Skeletal muscle tissue (tissue), 4 donors: ENCODE measurements around the gene LRRFIP1. TPM values are rescaled to one million over a fixed set of nuclear protein-coding genes. Genes with fewer than 3 reads are reported as not detected.

Source experiments
- H3K27ac ChIP-seq: one replicate; pipeline ENCODE4 v1.7.0; 2013; ENCODE audit warnings: mild to moderate bottlenecking, low read depth, low read length, inconsistent platforms
- H3K27me3 ChIP-seq, 3 donors: one replicate each; pipeline ENCODE4 v1.7.0; 2013; ENCODE audit warnings: low read length in 3 of 3; ENCODE audit not compliant: control insufficient read depth in 3 of 3, insufficient read depth in 3 of 3
- H3K36me3 ChIP-seq, 3 donors: one replicate each; pipeline ENCODE4 v1.7.0; 2013; ENCODE audit warnings: low read length in 3 of 3; ENCODE audit not compliant: control insufficient read depth in 3 of 3, insufficient read depth in 3 of 3
- H3K4me1 ChIP-seq, 3 donors: one replicate each; pipeline ENCODE4 v1.7.0; 2013; ENCODE audit warnings: low read length in 3 of 3, mild to moderate bottlenecking in 3 of 3; ENCODE audit not compliant: control insufficient read depth in 3 of 3, insufficient read depth in 3 of 3
- H3K4me3 ChIP-seq, 3 donors: one replicate each; pipeline ENCODE4 v1.7.0; 2013; ENCODE audit warnings: low read length in 3 of 3
- H3K9ac ChIP-seq, 3 donors: one replicate each; pipeline ENCODE4 v1.7.0; 2013; ENCODE audit warnings: low read length in 3 of 3, mild to moderate bottlenecking in 3 of 3, moderate library complexity in 2 of 3, low read depth in 1 of 3
- H3K9me3 ChIP-seq, 3 donors: one replicate each; pipeline ENCODE4 v1.7.0; 2013; ENCODE audit warnings: low read length in 3 of 3; ENCODE audit not compliant: control insufficient read depth in 3 of 3
- total RNA-seq: library from RNA; depleted of rRNA; stranded (reverse); fragments of >200 nt; gene quantifications from one replicate; pipeline ENCODE4 v1.2.3, GENCODE V29; 2014
- donor health status: Osteomylitis.

The LRRFIP1 gene
- total RNA-seq, 1 donor from 2014 or later = 65.8 TPM

GRCh38 chr2:237639052-237639835 lies 11.9 kb downstream of the LRRFIP1 start:
- peak overlapping the region; percentile 87 for H3K27ac ChIP-seq
- peaks cover 66 to 74% (median 66%) of the 10 kb centered on the region in 3 donors for H3K4me1 ChIP-seq
- no peaks in the 10 kb centered on the region for H3K27me3 ChIP-seq

GRCh38 chr2:237639836-237640220 lies 12.4 kb downstream of the LRRFIP1 start:
- peak overlapping the region; percentile 59 to 81 (median 69) for H3K9ac ChIP-seq
- no peaks in the 10 kb centered on the region for H3K27me3 ChIP-seq
- H3K4me1 ChIP-seq = peaks cover 70 to 79% (median 72%) of the 10 kb centered on the region in 3 donors
- peak overlapping the region; percentile 87 for H3K27ac ChIP-seq
- H3K9me3 ChIP-seq = no peaks in the 10 kb centered on the region
- H3K36me3 ChIP-seq = peaks cover 0 to 3% (median 0%) of the 10 kb centered on the region in 3 donors
- peak overlapping the region in 2 of 3 donors; percentile 47 to 60 for H3K4me3 ChIP-seq

More at GRCh38 chr2:237639052-237639835, 11.9 kb downstream of the LRRFIP1 start:
- Histone ChIP-seq H3K9me3 (no peaks in the 10 kb centered on the region), H3K4me3 (peak overlapping the region; percentile 46 to 60 (median 47)), H3K36me3 (no peaks in the 10 kb centered on the region), H3K9ac (peak overlapping the region; percentile 47 to 81 (median 69))

- Histone ChIP-seq H3K36me3 (peaks cover 3 to 5% (median 4%) of the 10 kb centered on the region in 3 donors), H3K4me3 (peak overlapping the region in 2 of 3 donors; percentile 47 to 60), H3K9ac (peak overlapping the region; percentile 59 to 81 (median 69)), H3K9me3 (no peaks in the 10 kb centered on the region), H3K27ac (peak overlapping the region; percentile 87), H3K4me1 (peaks cover 74 to 86% (median 77%) of the 10 kb centered on the region in 3 donors), H3K27me3 (no peaks in the 10 kb centered on the region)
Observed at GRCh38 chr2:237640493-237640998, 13.2 kb downstream of the LRRFIP1 start.

GRCh38 chr2:237642038-237642734 lies 14.8 kb downstream of the LRRFIP1 start:
- peaks cover 71 to 87% (median 75%) of the 10 kb centered on the region in 3 donors for H3K4me1 ChIP-seq
- no peak overlapping the region for H3K4me3 ChIP-seq
- H3K9ac ChIP-seq = peak overlapping the region in 1 of 3 donors; percentile 58
- H3K27me3 ChIP-seq = no peaks in the 10 kb centered on the region
- no peaks in the 10 kb centered on the region for H3K9me3 ChIP-seq
- H3K36me3 ChIP-seq = peaks cover 3 to 5% (median 4%) of the 10 kb centered on the region in 3 donors
- peak overlapping the region; percentile 87 for H3K27ac ChIP-seq

GRCh38 chr2:237643066-237643465 lies 15.7 kb downstream of the LRRFIP1 start:
- Histone ChIP-seq H3K27me3 (no peaks in the 10 kb centered on the region), H3K4me3 (no peak overlapping the region), H3K36me3 (peaks cover 3 to 5% (median 4%) of the 10 kb centered on the region in 3 donors), H3K9me3 (no peaks in the 10 kb centered on the region), H3K9ac (peak overlapping the region in 1 of 3 donors; percentile 46), H3K27ac (peak overlapping the region; percentile 89), H3K4me1 (peaks cover 69 to 88% (median 77%) of the 10 kb centered on the region in 3 donors)

GRCh38 chr2:237643582-237644380 lies 16.4 kb downstream of the LRRFIP1 start:
- Histone ChIP-seq H3K4me1 (peaks cover 65 to 88% (median 77%) of the 10 kb centered on the region in 3 donors), H3K9me3 (no peaks in the 10 kb centered on the region), H3K9ac (peak overlapping the region; percentile 35 to 71 (median 51)), H3K27me3 (no peaks in the 10 kb centered on the region), H3K4me3 (peak overlapping the region in 2 of 3 donors; percentile 15 to 17), H3K36me3 (peaks cover 3 to 6% (median 4%) of the 10 kb centered on the region in 3 donors), H3K27ac (peak overlapping the region; percentile 89)

GRCh38 chr2:237644381-237644703 lies 17.0 kb downstream of the LRRFIP1 start:
- no peaks in the 10 kb centered on the region for H3K9me3 ChIP-seq
- peaks cover 3 to 6% (median 4%) of the 10 kb centered on the region in 3 donors for H3K36me3 ChIP-seq
- H3K27me3 ChIP-seq = no peaks in the 10 kb centered on the region
- peaks cover 61 to 87% (median 75%) of the 10 kb centered on the region in 3 donors for H3K4me1 ChIP-seq
- peak overlapping the region; percentile 35 to 71 (median 69) for H3K9ac ChIP-seq
- H3K4me3 ChIP-seq = peak overlapping the region in 1 of 3 donors; percentile 14
- H3K27ac ChIP-seq = peak overlapping the region; percentile 89

GRCh38 chr2:237645261-237645660 lies 17.9 kb downstream of the LRRFIP1 start:
- Histone ChIP-seq H3K9me3 (no peaks in the 10 kb centered on the region), H3K27ac (peak overlapping the region; percentile 89)

More at GRCh38 chr2:237645261-237645660, 17.9 kb downstream of the LRRFIP1 start:
- Histone ChIP-seq H3K36me3 (peaks cover 3 to 6% (median 4%) of the 10 kb centered on the region in 3 donors), H3K4me1 (peaks cover 59 to 88% (median 75%) of the 10 kb centered on the region in 3 donors), H3K9ac (peak overlapping the region in 2 of 3 donors; percentile 5 to 19), H3K4me3 (no peak overlapping the region), H3K27me3 (no peaks in the 10 kb centered on the region)
